GM23338 (cell line): Measurements from ENCODE around the gene VENTX.

ENCODE experiments used
- CREB1 ChIP-seq: fragments of 250-450 bp; sonication (Bioruptor Pico); IDR thresholded peaks from 2 replicates; pipeline ENCODE4 v1.5.0; 2020; ENCODE audit warnings: low read depth, mild to moderate bottlenecking, moderate library complexity
- CTCF ChIP-seq, 2 experiments: fragments of 200-600 bp in 1 of 2; sonication (generic) in 1 of 2; conservative IDR thresholded peaks; 2 replicates each; pipeline versions ENCODE4 v1.5.1 to v1.6.1; 2016 to 2017; ENCODE audit warnings: antibody characterized with exemption in 2 of 2, low read depth in 2 of 2, mild to moderate bottlenecking in 2 of 2, moderate library complexity in 1 of 2
- ETS1 ChIP-seq: IDR thresholded peaks from 2 replicates; pipeline ENCODE4 v1.6.1; 2016; ENCODE audit warnings: antibody characterized with exemption
- EZH2 ChIP-seq: fragments of 200-600 bp; sonication (generic); IDR thresholded peaks from one replicate; pipeline ENCODE4 v1.8.0; 2017; ENCODE audit warnings: antibody characterized with exemption, mild to moderate bottlenecking, low read depth; ENCODE audit not compliant: unreplicated experiment
- EZH2phosphoT487 ChIP-seq: fragments of 200-600 bp; sonication (generic); IDR thresholded peaks from one replicate; pipeline ENCODE4 v1.8.1; 2018; ENCODE audit warnings: antibody characterized with exemption; ENCODE audit not compliant: unreplicated experiment
- NANOG ChIP-seq: IDR thresholded peaks from 2 replicates; pipeline ENCODE4 v1.6.1; 2016; ENCODE audit warnings: antibody characterized with exemption, borderline replicate concordance
- POLR2AphosphoS5 ChIP-seq: IDR thresholded peaks from 2 replicates; pipeline ENCODE4 v1.6.1; 2016; ENCODE audit warnings: antibody characterized with exemption, low read depth
- REST ChIP-seq: IDR thresholded peaks from one replicate; pipeline ENCODE4 v1.6.1; 2018; ENCODE audit warnings: antibody characterized with exemption; ENCODE audit not compliant: unreplicated experiment
- ZNF114 ChIP-seq: fragments of 250-450 bp; sonication (Bioruptor Pico); IDR thresholded peaks from 2 replicates; pipeline ENCODE4 v1.5.0; 2020; ENCODE audit warnings: mild to moderate bottlenecking, moderate library complexity
- ZNF331 ChIP-seq: fragments of 250-450 bp; sonication (Bioruptor Pico); IDR thresholded peaks from 2 replicates; pipeline ENCODE4 v1.5.0; 2020; ENCODE audit warnings: low read depth, mild to moderate bottlenecking, moderate library complexity
- ZNF462 ChIP-seq: fragments of 250-450 bp; sonication (Bioruptor Pico); IDR thresholded peaks from 2 replicates; pipeline ENCODE4 v1.5.0; 2020; ENCODE audit warnings: mild to moderate bottlenecking, moderate library complexity

- TF ChIP-seq CTCF (conservative IDR thresholded peaks at IDR 0.05; ENCODE audit: low read depth in 2 of 2) (no peak), EZH2 (no peak), EZH2phosphoT487 (no peak), POLR2AphosphoS5 (no peak), REST (no peak), ZNF331 (CRISPR knock-in tag) (no peak), CREB1 (no peak), ZNF114 (CRISPR knock-in tag) (no peak), ETS1 (no peak), ZNF462 (no peak), NANOG (no peak)
Observed at GRCh38 chr10:133281084-133281483, 43.4 kb downstream of the VENTX start.
